Measurements from ENCODE around the gene EIF6.

- TF ChIP-seq CTCF (IDR thresholded peaks at IDR 0.05 in 4 of 5, conservative IDR thresholded peaks at IDR 0.05 in 1 of 5) (no peak), POLR2A (IDR thresholded peaks at IDR 0.05) (no peak)
These were observed 15.2 kb upstream of the EIF6 start for GRCh38 chr20:35299780-35300179.
